GM12878 (cell line): ENCODE measurements around the gene SLC36A4. TPM values are rescaled to one million over a fixed set of nuclear protein-coding genes. Genes with fewer than 3 reads are reported as not detected.

Experiments
- ATAC-seq: fragments of 200-7000 bp; cut with Tn5 transposase; 3 replicates; pipeline ENCODE4 v1.9.1; 2020; ENCODE audit warnings: mild to moderate bottlenecking, moderate library complexity
- BruUV-seq: library from RNA; stranded (reverse); fragments of 400-500 nt; replicated peaks from 2 replicates; lab custom pipeline; 2021; lab: Mats Ljungman, UMichigan
- CTCF ChIA-PET: fragments of 300-600 bp; sonication (Branson Sonifier 250); formaldehyde crosslinking; extraction: SDS; loops from one replicate; lab custom pipeline; 2021; ENCODE audit warnings: inconsistent platforms; lab: Yijun Ruan, JAX
- POLR2A ChIA-PET: fragments of 350-600 bp; formaldehyde crosslinking; extraction: SDS; loops from one replicate; lab custom pipeline; 2021; ENCODE audit warnings: inconsistent platforms; lab: Charles Lee
- RAD21 ChIA-PET: fragments of 300-600 bp; sonication (Branson Sonifier 250); formaldehyde crosslinking; loops from one replicate; lab custom pipeline; 2023; ENCODE audit warnings: antibody characterized with exemption; ENCODE audit not compliant: unreplicated experiment; lab: Charles Lee
- SMC1A ChIA-PET: fragments of 300-600 bp; sonication (Branson Sonifier 250); formaldehyde crosslinking; loops from one replicate; lab custom pipeline; 2023; ENCODE audit not compliant: unreplicated experiment, uncharacterized antibody; lab: Charles Lee
- DNase-seq: peaks from one replicate; pipeline ENCODE4 v3.0.0-alpha.2; 2011; ENCODE audit warnings: low read depth, low spot score
- FAIRE-seq: peaks from 3 replicates; lab custom pipeline; 2011; peaks lifted over from hg19 to GRCh38; lab: Jason Lieb, UNC
- H2AFZ ChIP-seq: 2 replicates; pipeline ENCODE4 v1.6.0; 2011; ENCODE audit warnings: low read depth, low read length, control low read depth; ENCODE audit not compliant: control insufficient read depth
- H3K27ac ChIP-seq: 2 replicates; pipeline ENCODE4 v1.5.1; 2011; ENCODE audit warnings: control low read depth; ENCODE audit not compliant: control insufficient read depth, insufficient read depth
- H3K27me3 ChIP-seq, 2 experiments: replicated peaks in 1 of 2; 2 replicates each; pipeline versions ENCODE4 v1.6.0 to v1.6.1; 2011; ENCODE audit warnings: low read length in 1 of 2; ENCODE audit not compliant: control insufficient read depth in 2 of 2, insufficient read depth in 2 of 2
- H3K36me3 ChIP-seq, 2 experiments: 2 replicates each; pipeline ENCODE4 v1.5.1; 2011; ENCODE audit warnings: low read length in 1 of 2; ENCODE audit not compliant: control insufficient read depth in 2 of 2, insufficient read depth in 2 of 2
- H3K4me1 ChIP-seq: 2 replicates; pipeline ENCODE4 v1.6.1; 2011; ENCODE audit warnings: mild to moderate bottlenecking, low read length, moderate library complexity, mixed read lengths; ENCODE audit not compliant: control insufficient read depth, insufficient read depth
- H3K4me2 ChIP-seq: 2 replicates; pipeline ENCODE4 v1.6.0; 2011; ENCODE audit warnings: control low read depth; ENCODE audit not compliant: control insufficient read depth, insufficient read depth
- H3K4me3 ChIP-seq: fragments of 200-600 bp; sonication (generic); 2 replicates; pipeline ENCODE4 v1.5.1; 2016
- H3K79me2 ChIP-seq: 2 replicates; pipeline ENCODE4 v1.6.0; 2011; ENCODE audit warnings: low read length; ENCODE audit not compliant: control insufficient read depth, insufficient read depth
- H3K9ac ChIP-seq: 2 replicates; pipeline ENCODE4 v1.8.0; 2011; ENCODE audit warnings: low read length, control low read depth, mixed read lengths; ENCODE audit not compliant: control insufficient read depth, insufficient read depth
- H3K9me3 ChIP-seq: replicated peaks from 3 replicates; pipeline ENCODE4 v1.5.1; 2011; ENCODE audit warnings: mild to moderate bottlenecking, low read length; ENCODE audit not compliant: control insufficient read depth, insufficient read depth
- H4K20me1 ChIP-seq: 2 replicates; pipeline ENCODE4 v1.6.0; 2011; ENCODE audit not compliant: control insufficient read depth, insufficient read depth
- BACH1 ChIP-seq: fragments of 450-650 bp; IDR thresholded peaks from 2 replicates; pipeline ENCODE4 v1.6.1; 2017; ENCODE audit warnings: mild to moderate bottlenecking, borderline replicate concordance
- CBX5 ChIP-seq: sonication (generic); IDR thresholded peaks from 2 replicates; pipeline ENCODE4 v1.6.1; 2016; ENCODE audit warnings: low read depth, moderate library complexity, mild to moderate bottlenecking, inconsistent platforms
- EGR1 ChIP-seq, 2 experiments: IDR thresholded peaks; 1 replicate in 1 of 2; 2 replicates in 1 of 2; pipeline ENCODE4 v1.6.1; 2011 to 2012; ENCODE audit warnings: low read depth in 2 of 2, low read length in 2 of 2, borderline replicate concordance in 1 of 2, mild to moderate bottlenecking in 1 of 2, moderate library complexity in 1 of 2
- MEF2A ChIP-seq: IDR thresholded peaks from 2 replicates; pipeline ENCODE4 v1.6.1; 2011; ENCODE audit warnings: low read depth, mild to moderate bottlenecking, low read length, moderate library complexity; ENCODE audit not compliant: insufficient read depth
- NKRF ChIP-seq: fragments of 450-650 bp; conservative IDR thresholded peaks from 2 replicates; pipeline ENCODE4 v1.6.1; 2017; ENCODE audit warnings: mild to moderate bottlenecking, moderate library complexity
- RAD21 ChIP-seq: IDR thresholded peaks from 2 replicates; pipeline ENCODE4 v1.6.1; 2011; ENCODE audit warnings: mild to moderate bottlenecking, low read depth, low read length, moderate library complexity; ENCODE audit not compliant: insufficient read depth
- SMAD5 ChIP-seq: IDR thresholded peaks from 2 replicates; pipeline ENCODE4 v1.6.1; 2016; ENCODE audit warnings: antibody characterized with exemption, low read depth
- SUZ12 ChIP-seq: fragments of 200-600 bp; sonication (generic); IDR thresholded peaks from one replicate; pipeline ENCODE4 v1.6.1; 2018; ENCODE audit warnings: antibody characterized with exemption, mild to moderate bottlenecking; ENCODE audit not compliant: unreplicated experiment
- TARDBP ChIP-seq: IDR thresholded peaks from 2 replicates; pipeline ENCODE4 v1.6.1; 2016; ENCODE audit warnings: borderline replicate concordance
- YBX1 ChIP-seq: fragments of 450-650 bp; IDR thresholded peaks from 2 replicates; pipeline ENCODE4 v1.6.1; 2016; ENCODE audit warnings: antibody characterized with exemption
- WGBS: methylation state at CpG from one replicate; pipeline ENCODE4 v1.1.6; 2016; ENCODE audit warnings: low lambda C conversion rate; ENCODE audit not compliant: insufficient replicate concordance, insufficient coverage; ENCODE audit errors: missing lambda C conversion rate; 5-methylcytosine and 5-hydroxymethylcytosine counted together
- in situ Hi-C: fragments of 300-500 bp; cut with MboI; formaldehyde crosslinking; loops from 9 replicates; pipeline ENCODE4 v1.14.3; 2018; ENCODE audit warnings: mixed read lengths
- intact Hi-C: fragments of 100-400 bp; cut with micrococcal nuclease; formaldehyde crosslinking; loops from one replicate; pipeline ENCODE4 v1.14.2; 2022; ENCODE audit not compliant: unreplicated experiment
- polyA plus RNA-seq, 11 experiments: library from polyadenylated mRNA; depleted of rRNA in 4 of 11; unstranded in 6 of 11; stranded (reverse) in 5 of 11; fragments of >200 nt; fragmentation: Nextera tagmentation in 4 of 11; fragmentation: Illumina TruSeq in 1 of 11; extraction: Ambion mirVana in 4 of 11; extraction: Trizol in 1 of 11; gene quantifications; 1 replicate in 1 of 11; 2 replicates in 10 of 11; pipeline versions ENCODE4 v1.2.1 to v1.2.3, GENCODE V29; 2011 to 2016; ENCODE audit warnings: inconsistent platforms in 2 of 11, missing spikeins in 2 of 11, low read depth in 1 of 11
- total RNA-seq, 4 experiments: library from RNA; depleted of rRNA in 3 of 4; stranded (reverse); fragments of >200 nt in 3 of 4; fragmentation: Illumina TruSeq in 1 of 4; extraction: Trizol in 1 of 4; gene quantifications; 2 replicates each; pipeline versions ENCODE4 v1.2.1 to v1.2.3, GENCODE V29; 2013 to 2021

Gene SLC36A4
- total and polyA plus RNA-seq, 10 of the 15 experiments (the other 5 are each of a cell fraction or from before 2014, with no cell fraction given): 1.4 to 12.5 (median 5.2) TPM

GRCh38 chr11:93192163-93192562, 5.6 kb downstream of the SLC36A4 start:
- whole genome bisulfite sequencing: 90% methylated on average over 5 of the region's 5 CpGs
- H3K27ac ChIP-seq: no peak overlapping the region
- TF ChIP-seq NKRF (no peak), MEF2A (no peak), EGR1 (IDR thresholded peaks at IDR 0.05; ENCODE audit: borderline replicate concordance in 1 of 2, low read depth in 2 of 2, low read length in 2 of 2) (no peak), BACH1 (no peak), SUZ12 (no peak), CBX5 (no peak), RAD21 (no peak), TARDBP (no peak), SMAD5 (no peak), YBX1 (no peak)
- TF ChIP-seq, all 136 proteins: peak for 0
- RAD21 ChIA-PET: no interaction called here
- Histone ChIP-seq H3K4me3 (no peak overlapping the region), H3K27me3 (no peaks in the 10 kb centered on the region), H3K4me2 (no peak overlapping the region), H3K9ac (no peak overlapping the region), H3K4me1 (no peaks in the 10 kb centered on the region), H3K36me3 (no peaks in the 10 kb centered on the region), H2AFZ (no peak overlapping the region), H3K9me3 (peaks cover 2% of the 10 kb centered on the region; the same call in 2 of the 3 replicates), H3K79me2 (peaks cover 7% of the 10 kb centered on the region), H4K20me1 (no peaks in the 10 kb centered on the region)
- no TSS peak for BruUV-seq
- POLR2A ChIA-PET: no interaction called here
- no peak for DNase-seq
- no peak for FAIRE-seq
- intact Hi-C loops (loop anchor here (10.0 kb wide), 1 partner anchor 593 kb away; the partner anchor contains the start of gene MED17), in situ Hi-C loops (no loop called here)
- SMC1A ChIA-PET: interaction anchor here (0.6 to 1.6 kb wide), 2 partner anchors 11 to 1310 kb away, joined by 3 to 4 read pairs; no protein-coding TSS in a partner anchor
- ATAC-seq: no peak
- CTCF ChIA-PET: no interaction called here
